Subcutaneous adipose tissue (tissue), 4 donors: Measurements from ENCODE around the gene FARP1. TPM values are rescaled to one million over a fixed set of nuclear protein-coding genes. Genes with fewer than 3 reads are reported as not detected.

ENCODE experiments used
- total RNA-seq, 4 donors: library from RNA; depleted of rRNA; stranded (reverse); fragments of >200 nt; gene quantifications; one replicate each; pipeline ENCODE4 v1.1.0, GENCODE V29; 2016
- TF ChIP-seq, protein P1 (sequence below): fragments of 450-650 bp; IDR thresholded peaks from one replicate; pipeline ENCODE4 v1.5.1; 2016; ENCODE audit warnings: low read depth, mild to moderate bottlenecking, control low read depth, antibody characterized with exemption, moderate library complexity

FARP1 gene
- total RNA-seq, 4 donors from 2014 or later, result 24.9 to 39.9 (median 28.8) TPM

GRCh38 chr13:98280176-98280510, 137.2 kb downstream of the FARP1 start:
- TF ChIP-seq, protein P1, sequence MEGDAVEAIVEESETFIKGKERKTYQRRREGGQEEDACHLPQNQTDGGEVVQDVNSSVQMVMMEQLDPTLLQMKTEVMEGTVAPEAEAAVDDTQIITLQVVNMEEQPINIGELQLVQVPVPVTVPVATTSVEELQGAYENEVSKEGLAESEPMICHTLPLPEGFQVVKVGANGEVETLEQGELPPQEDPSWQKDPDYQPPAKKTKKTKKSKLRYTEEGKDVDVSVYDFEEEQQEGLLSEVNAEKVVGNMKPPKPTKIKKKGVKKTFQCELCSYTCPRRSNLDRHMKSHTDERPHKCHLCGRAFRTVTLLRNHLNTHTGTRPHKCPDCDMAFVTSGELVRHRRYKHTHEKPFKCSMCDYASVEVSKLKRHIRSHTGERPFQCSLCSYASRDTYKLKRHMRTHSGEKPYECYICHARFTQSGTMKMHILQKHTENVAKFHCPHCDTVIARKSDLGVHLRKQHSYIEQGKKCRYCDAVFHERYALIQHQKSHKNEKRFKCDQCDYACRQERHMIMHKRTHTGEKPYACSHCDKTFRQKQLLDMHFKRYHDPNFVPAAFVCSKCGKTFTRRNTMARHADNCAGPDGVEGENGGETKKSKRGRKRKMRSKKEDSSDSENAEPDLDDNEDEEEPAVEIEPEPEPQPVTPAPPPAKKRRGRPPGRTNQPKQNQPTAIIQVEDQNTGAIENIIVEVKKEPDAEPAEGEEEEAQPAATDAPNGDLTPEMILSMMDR, result no peak

GRCh38 chr13:98284679-98285078, 141.8 kb downstream of the FARP1 start:
- TF ChIP-seq, protein P1, result no peak

DNA sequence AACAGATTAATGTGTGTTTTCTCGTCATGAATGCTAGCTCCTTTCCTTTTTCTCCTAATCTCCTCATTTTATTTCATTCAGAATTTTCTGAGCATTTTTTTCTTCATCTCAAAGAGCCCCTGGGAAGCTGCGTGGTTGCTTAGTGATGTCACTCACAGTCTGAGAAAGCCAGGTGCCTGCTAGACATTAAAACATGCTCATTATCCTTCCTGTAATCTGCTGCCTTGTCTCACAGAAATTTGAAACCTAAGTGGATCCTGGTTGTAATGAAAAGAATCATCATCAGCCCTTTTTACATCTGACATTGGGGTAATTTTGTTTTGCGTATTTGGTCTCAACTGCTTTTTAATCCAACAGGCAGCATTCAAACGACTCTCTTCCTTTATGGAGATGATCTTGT, 142.4 kb downstream of the FARP1 start:
- TF ChIP-seq, protein P1, result no peak

GRCh38 chr13:98285852-98286594, 143.1 kb downstream of the FARP1 start:
- TF ChIP-seq, protein P1, result no peak

GRCh38 chr13:98286799-98287198, 143.9 kb downstream of the FARP1 start:
- TF ChIP-seq, protein P1, result no peak

GRCh38 chr13:98288211-98288610, 145.3 kb downstream of the FARP1 start:
- TF ChIP-seq, protein P1, result no peak

GRCh38 chr13:98289339-98289945, 146.5 kb downstream of the FARP1 start:
- TF ChIP-seq, protein P1, result no peak
